Glutamatergic neuron (in vitro differentiated cells): ENCODE data around the gene SSB. TPM values are rescaled to one million over a fixed set of nuclear protein-coding genes. Genes with fewer than 3 reads are reported as not detected.

Source experiments
- DNase-seq: peaks from one replicate; pipeline ENCODE4 v3.0.0; 2022
- H3K27ac Mint-ChIP-seq: one replicate; pipeline ENCODE4 v1.8.0; 2020; ENCODE audit warnings: mild to moderate bottlenecking, mixed read lengths, inconsistent platforms; ENCODE audit not compliant: unreplicated experiment
- H3K27me3 Mint-ChIP-seq: one replicate; pipeline ENCODE4 v1.8.0; 2020; ENCODE audit warnings: mild to moderate bottlenecking, moderate library complexity, mixed read lengths, inconsistent platforms; ENCODE audit not compliant: unreplicated experiment
- H3K36me3 Mint-ChIP-seq: one replicate; pipeline ENCODE4 v1.8.0; 2020; ENCODE audit warnings: mild to moderate bottlenecking, mixed read lengths, inconsistent platforms; ENCODE audit not compliant: unreplicated experiment
- H3K4me1 Mint-ChIP-seq: one replicate; pipeline ENCODE4 v1.8.0; 2020; ENCODE audit warnings: mild to moderate bottlenecking, low read depth, mixed read lengths, inconsistent platforms; ENCODE audit not compliant: unreplicated experiment
- H3K4me3 Mint-ChIP-seq: one replicate; pipeline ENCODE4 v1.8.0; 2020; ENCODE audit warnings: mild to moderate bottlenecking, mixed read lengths, inconsistent platforms; ENCODE audit not compliant: unreplicated experiment
- H3K9me3 Mint-ChIP-seq: one replicate; pipeline ENCODE4 v1.8.0; 2020; ENCODE audit warnings: mild to moderate bottlenecking, moderate library complexity, mixed read lengths, inconsistent platforms; ENCODE audit not compliant: unreplicated experiment
- CTCF ChIP-seq: fragments of 200-600 bp; sonication (generic); IDR thresholded peaks from one replicate; pipeline ENCODE4 v1.5.0; 2021; ENCODE audit not compliant: partially characterized antibody, unreplicated experiment
- total RNA-seq: library from RNA; stranded (reverse); fragmentation: NEBNext Ultra II Directional; extraction: Animal tissue kit (Norgen Biotek cat#: 25700); gene quantifications from one replicate; pipeline ENCODE4 v1.2.1, GENCODE V29; 2021; ENCODE audit not compliant: unreplicated experiment

SSB gene
- total RNA-seq, 1 donor from 2014 or later = 79.0 TPM

DNA sequence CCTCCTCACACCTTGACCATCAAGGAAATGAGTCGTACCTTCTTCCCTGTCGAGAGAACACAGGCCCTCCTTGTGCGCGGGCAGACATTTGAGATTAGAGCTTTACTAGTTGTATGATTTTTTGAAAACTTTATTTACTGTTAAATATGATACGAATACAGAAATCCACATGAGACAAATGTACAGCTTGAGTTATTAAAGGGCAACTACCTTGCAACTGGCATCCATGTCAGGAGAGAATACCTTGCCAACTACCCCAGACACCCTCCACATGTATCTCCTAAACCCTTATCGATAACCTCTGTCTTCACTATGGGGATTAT, 36.7 kb upstream of the SSB start:
- Mint-ChIP-seq H3K27me3 (no peaks in the 10 kb centered on the region), H3K4me1 (no peaks in the 10 kb centered on the region), H3K4me3 (no peak overlapping the region), H3K36me3 (peaks cover 9% of the 10 kb centered on the region), H3K9me3 (no peaks in the 10 kb centered on the region), H3K27ac (no peak overlapping the region)
- DNase-seq = no peak
- TF ChIP-seq CTCF = no peak

- Mint-ChIP-seq H3K4me3 (no peak overlapping the region), H3K9me3 (no peaks in the 10 kb centered on the region), H3K4me1 (no peaks in the 10 kb centered on the region), H3K27ac (no peak overlapping the region), H3K27me3 (no peaks in the 10 kb centered on the region), H3K36me3 (peaks cover 1% of the 10 kb centered on the region)
- no peak for DNase-seq
- TF ChIP-seq CTCF = no peak
Observed at GRCh38 chr2:169765523-169765922, 33.1 kb upstream of the SSB start.

DNA sequence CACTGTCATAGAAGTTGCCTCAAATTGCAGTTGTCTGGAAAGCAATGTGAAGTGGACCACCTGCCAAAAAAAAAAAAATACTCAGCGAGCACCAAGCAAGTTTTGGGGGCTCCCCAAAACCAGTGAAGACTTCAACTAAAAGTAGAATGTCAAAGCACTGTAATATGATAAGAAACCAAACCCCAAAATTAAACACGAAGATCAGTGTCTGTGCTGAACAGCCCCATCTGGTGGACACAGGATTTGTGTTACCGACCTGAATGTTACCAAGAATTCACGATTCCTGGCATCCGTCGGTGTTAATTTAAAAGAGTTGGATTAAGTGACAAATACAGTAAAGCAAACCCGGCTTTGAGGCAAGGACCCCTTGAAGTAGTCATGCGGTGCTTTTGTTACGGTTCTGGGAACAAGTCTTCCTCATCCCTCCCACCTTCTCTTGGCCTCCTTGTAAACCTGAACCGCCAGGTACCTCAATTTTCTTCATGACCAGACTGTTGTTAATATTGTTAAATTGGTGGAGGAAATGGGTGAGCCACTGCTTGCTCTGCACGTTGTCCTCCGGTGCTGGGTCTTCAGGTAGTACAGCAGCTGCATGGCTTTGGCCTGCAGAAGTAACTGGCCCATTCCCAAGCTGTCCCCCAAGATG, 31.3 kb upstream of the SSB start:
- TF ChIP-seq CTCF = peak; percentile 73
- no peaks in the 10 kb centered on the region for H3K9me3 Mint-ChIP-seq
- no peak overlapping the region for H3K4me3 Mint-ChIP-seq
- peak; percentile 40 for DNase-seq
- no peak overlapping the region for H3K27ac Mint-ChIP-seq
- H3K4me1 Mint-ChIP-seq = no peaks in the 10 kb centered on the region
- H3K36me3 Mint-ChIP-seq = no peaks in the 10 kb centered on the region
- no peaks in the 10 kb centered on the region for H3K27me3 Mint-ChIP-seq

GRCh38 chr2:169768262-169768995, 30.2 kb upstream of the SSB start:
- H3K9me3 Mint-ChIP-seq = no peaks in the 10 kb centered on the region
- H3K4me1 Mint-ChIP-seq = no peaks in the 10 kb centered on the region
- H3K36me3 Mint-ChIP-seq = no peaks in the 10 kb centered on the region
- H3K27ac Mint-ChIP-seq = no peak overlapping the region
- DNase-seq = no peak
- TF ChIP-seq CTCF = no peak
- no peaks in the 10 kb centered on the region for H3K27me3 Mint-ChIP-seq
- no peak overlapping the region for H3K4me3 Mint-ChIP-seq

- H3K27me3 Mint-ChIP-seq = no peaks in the 10 kb centered on the region
- TF ChIP-seq CTCF = no peak
Observed at GRCh38 chr2:169771021-169771420, 27.6 kb upstream of the SSB start.

More at GRCh38 chr2:169771021-169771420, 27.6 kb upstream of the SSB start:
- Mint-ChIP-seq H3K27ac (no peak overlapping the region), H3K4me1 (no peaks in the 10 kb centered on the region), H3K4me3 (no peak overlapping the region), H3K9me3 (no peaks in the 10 kb centered on the region), H3K36me3 (no peaks in the 10 kb centered on the region)
- no peak for DNase-seq
